DOHH2 (cell line): Measurements from ENCODE around the gene AP3S2.

Experiments used
- H3F3A ChIP-seq: fragments of 200-600 bp; sonication (generic), shearing (Covaris generic); 2 replicates; pipeline ENCODE4 v1.6.0; 2016; ENCODE audit warnings: antibody characterized with exemption, mild to moderate bottlenecking; ENCODE audit not compliant: control insufficient read depth, insufficient read depth
- H3K27ac ChIP-seq: fragments of 200-600 bp; sonication (generic); 2 replicates; pipeline ENCODE4 v1.5.1; 2014; ENCODE audit warnings: low read depth, mild to moderate bottlenecking, low read length, moderate library complexity
- H3K27me3 ChIP-seq: fragments of 200-600 bp; sonication (generic); 2 replicates; pipeline ENCODE4 v1.6.1; 2014; ENCODE audit warnings: mild to moderate bottlenecking, low read length, mixed read lengths; ENCODE audit not compliant: control insufficient read depth
- H3K36me3 ChIP-seq: fragments of 200-600 bp; sonication (generic); 2 replicates; pipeline ENCODE4 v1.6.1; 2014; ENCODE audit warnings: mild to moderate bottlenecking, low read length, moderate library complexity, mixed read lengths; ENCODE audit not compliant: control insufficient read depth
- H3K4me1 ChIP-seq: fragments of 200-600 bp; sonication (generic); 2 replicates; pipeline ENCODE4 v1.6.1; 2014; ENCODE audit warnings: mild to moderate bottlenecking, low read length, mixed read lengths; ENCODE audit not compliant: control insufficient read depth
- H3K4me2 ChIP-seq: fragments of 200-600 bp; sonication (generic); 2 replicates; pipeline ENCODE4 v1.6.0; 2014; ENCODE audit warnings: mild to moderate bottlenecking, low read length, moderate library complexity
- H3K4me3 ChIP-seq: fragments of 200-600 bp; sonication (generic); 2 replicates; pipeline ENCODE4 v1.5.1; 2014; ENCODE audit warnings: mild to moderate bottlenecking, low read length, mixed read lengths
- H3K79me2 ChIP-seq: fragments of 200-600 bp; sonication (generic); 2 replicates; pipeline ENCODE4 v1.6.1; 2014; ENCODE audit warnings: mild to moderate bottlenecking, low read length, mixed read lengths; ENCODE audit not compliant: control insufficient read depth
- H3K9me2 ChIP-seq: fragments of 200-600 bp; sonication (generic); replicated peaks from 2 replicates; pipeline ENCODE4 v1.6.1; 2014; ENCODE audit warnings: mild to moderate bottlenecking, low read length, mixed read lengths; ENCODE audit not compliant: control insufficient read depth
- H3K9me3 ChIP-seq: fragments of 200-600 bp; sonication (generic); 2 replicates; pipeline ENCODE4 v1.6.1; 2014; ENCODE audit warnings: antibody characterized with exemption, low read length, mixed read lengths; ENCODE audit not compliant: control insufficient read depth, insufficient read depth
- H4K20me1 ChIP-seq: fragments of 200-600 bp; sonication (generic); 2 replicates; pipeline ENCODE4 v1.6.0; 2014; ENCODE audit warnings: low read depth, mild to moderate bottlenecking, antibody characterized with exemption, low read length, moderate library complexity; ENCODE audit not compliant: control insufficient read depth, insufficient read depth
- CTCF ChIP-seq: fragments of 200-600 bp; sonication (generic); IDR thresholded peaks from one replicate; pipeline ENCODE4 v1.5.1; 2014; ENCODE audit warnings: antibody characterized with exemption, mild to moderate bottlenecking, low read depth, low read length; ENCODE audit not compliant: poor library complexity, severe bottlenecking
- EZH2phosphoT487 ChIP-seq: fragments of 200-600 bp; sonication (generic); IDR thresholded peaks from 2 replicates; pipeline ENCODE4 v1.6.1; 2017; ENCODE audit warnings: borderline replicate concordance, mild to moderate bottlenecking, antibody characterized with exemption, low read length, moderate library complexity, mixed read lengths

The AP3S2 gene

GRCh38 chr15:89799011-89799911 lies 94.5 kb downstream of the AP3S2 start:
- H3K27ac ChIP-seq: no peak overlapping the region
- no peaks in the 10 kb centered on the region for H3K4me1 ChIP-seq
- peaks cover 3% of the 10 kb centered on the region; the same call in 1 of the 2 replicates for H3K27me3 ChIP-seq
- no peaks in the 10 kb centered on the region for H3K9me3 ChIP-seq
- no peaks in the 10 kb centered on the region for H3K36me3 ChIP-seq
- H3K4me2 ChIP-seq: no peak overlapping the region
- no peaks in the 10 kb centered on the region for H3K9me2 ChIP-seq
- no peak overlapping the region for H3K4me3 ChIP-seq
- no peaks in the 10 kb centered on the region for H3K79me2 ChIP-seq
- H4K20me1 ChIP-seq: no peaks in the 10 kb centered on the region
- no peaks in the 10 kb centered on the region for H3F3A ChIP-seq
- TF ChIP-seq CTCF (no peak), EZH2phosphoT487 (no peak)

GRCh38 chr15:89797678-89798201 lies 96.1 kb downstream of the AP3S2 start:
- TF ChIP-seq EZH2phosphoT487: no peak
- TF ChIP-seq CTCF: no peak
- Histone ChIP-seq H3K36me3 (no peaks in the 10 kb centered on the region), H3K4me2 (no peak overlapping the region), H3K79me2 (no peaks in the 10 kb centered on the region), H3K27me3 (peaks cover 3% of the 10 kb centered on the region; the same call in 1 of the 2 replicates), H3K9me3 (no peaks in the 10 kb centered on the region), H3K9me2 (no peaks in the 10 kb centered on the region), H4K20me1 (no peaks in the 10 kb centered on the region), H3K4me3 (no peak overlapping the region), H3K27ac (no peak overlapping the region), H3K4me1 (no peaks in the 10 kb centered on the region), H3F3A (no peaks in the 10 kb centered on the region)

GRCh38 chr15:89795996-89796395 lies 97.8 kb downstream of the AP3S2 start:
- no peaks in the 10 kb centered on the region for H3F3A ChIP-seq
- no peaks in the 10 kb centered on the region for H3K9me2 ChIP-seq
- H3K4me1 ChIP-seq: no peaks in the 10 kb centered on the region
- no peaks in the 10 kb centered on the region for H3K36me3 ChIP-seq
- no peaks in the 10 kb centered on the region for H4K20me1 ChIP-seq
- H3K27me3 ChIP-seq: peaks cover 3% of the 10 kb centered on the region; the same call in 1 of the 2 replicates
- H3K27ac ChIP-seq: no peak overlapping the region
- H3K4me2 ChIP-seq: no peak overlapping the region
- no peak overlapping the region for H3K4me3 ChIP-seq
- no peaks in the 10 kb centered on the region for H3K79me2 ChIP-seq
- no peaks in the 10 kb centered on the region for H3K9me3 ChIP-seq
- no peak for TF ChIP-seq CTCF
